ENCODE results near the gene DOK7.

DOK7 gene

DNA sequence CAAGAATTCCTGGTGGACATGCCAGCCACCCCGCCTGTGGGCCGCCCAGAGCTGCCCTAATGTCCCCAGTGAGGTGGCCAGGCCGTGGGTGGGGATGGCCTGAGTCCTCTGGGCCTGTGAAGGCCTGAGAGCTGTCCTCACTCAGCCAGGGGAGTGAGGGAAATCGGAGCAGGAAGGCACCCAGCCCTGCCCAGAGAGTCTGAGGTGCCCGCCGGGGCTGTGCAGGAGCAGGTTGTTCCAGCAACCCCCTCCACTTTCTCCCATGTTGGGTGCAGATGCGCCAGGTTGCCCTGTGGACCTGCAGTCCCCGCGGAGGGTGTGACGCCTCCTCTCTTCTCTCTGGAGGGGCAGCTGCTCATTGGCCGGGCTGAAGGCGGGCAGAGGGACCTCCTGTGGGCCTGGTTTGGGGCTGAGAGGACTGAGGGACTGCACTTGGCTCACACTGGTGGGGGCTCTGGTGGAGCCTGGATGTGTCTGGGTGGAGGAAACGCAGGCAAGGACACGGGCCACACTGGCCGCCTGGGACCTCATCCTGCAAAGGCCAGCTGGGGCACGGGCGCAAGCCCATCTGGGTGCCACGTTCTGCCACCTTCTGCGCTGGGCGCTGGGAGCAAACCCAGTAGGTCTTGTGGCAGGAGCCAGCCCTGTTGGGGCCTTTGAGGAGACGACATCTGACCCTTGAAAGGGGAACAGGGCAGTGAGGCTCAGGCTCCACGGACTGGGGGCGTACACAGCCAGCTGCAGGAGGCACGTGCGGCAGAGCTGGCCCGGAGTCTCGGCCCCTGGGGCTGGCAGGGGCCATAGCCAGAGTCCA, 14.0 kb downstream of the DOK7 start:
- DNase-seq: no peak

DNA sequence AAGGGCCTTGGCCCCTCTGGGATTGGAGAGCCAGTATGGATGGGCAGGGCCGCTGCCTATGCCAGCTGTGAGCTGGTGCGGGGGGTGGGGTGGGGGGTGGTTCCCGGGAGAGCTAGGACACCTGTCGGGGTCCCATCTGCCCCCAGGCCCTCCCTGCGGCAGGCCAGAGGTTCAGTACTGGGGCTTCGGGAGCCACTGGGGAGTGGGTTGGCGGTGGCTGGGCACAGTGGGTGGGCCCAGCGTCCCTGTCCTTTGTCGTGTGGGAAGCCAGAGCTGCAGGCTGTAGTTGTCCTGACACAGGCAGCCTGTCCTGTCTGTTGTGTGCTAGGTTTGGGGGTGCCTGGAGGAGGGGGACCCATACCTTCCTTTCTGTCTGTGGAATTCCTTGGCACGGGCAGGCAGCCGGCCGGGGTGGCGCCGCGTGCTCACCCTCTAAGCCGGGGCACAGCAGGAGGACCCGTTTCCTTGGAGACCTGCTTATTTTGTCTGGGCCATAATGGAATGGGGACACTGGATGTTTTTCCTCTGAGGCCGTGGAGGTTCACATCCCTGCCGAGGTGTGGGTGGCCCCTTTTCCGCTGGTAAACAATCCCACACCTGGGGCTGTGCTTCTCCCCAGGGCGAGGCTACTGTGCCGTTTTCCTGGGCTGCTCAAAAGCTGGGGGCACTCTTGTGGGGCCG, 14.8 kb downstream of the DOK7 start:
- DNase-seq: no peak

DNA sequence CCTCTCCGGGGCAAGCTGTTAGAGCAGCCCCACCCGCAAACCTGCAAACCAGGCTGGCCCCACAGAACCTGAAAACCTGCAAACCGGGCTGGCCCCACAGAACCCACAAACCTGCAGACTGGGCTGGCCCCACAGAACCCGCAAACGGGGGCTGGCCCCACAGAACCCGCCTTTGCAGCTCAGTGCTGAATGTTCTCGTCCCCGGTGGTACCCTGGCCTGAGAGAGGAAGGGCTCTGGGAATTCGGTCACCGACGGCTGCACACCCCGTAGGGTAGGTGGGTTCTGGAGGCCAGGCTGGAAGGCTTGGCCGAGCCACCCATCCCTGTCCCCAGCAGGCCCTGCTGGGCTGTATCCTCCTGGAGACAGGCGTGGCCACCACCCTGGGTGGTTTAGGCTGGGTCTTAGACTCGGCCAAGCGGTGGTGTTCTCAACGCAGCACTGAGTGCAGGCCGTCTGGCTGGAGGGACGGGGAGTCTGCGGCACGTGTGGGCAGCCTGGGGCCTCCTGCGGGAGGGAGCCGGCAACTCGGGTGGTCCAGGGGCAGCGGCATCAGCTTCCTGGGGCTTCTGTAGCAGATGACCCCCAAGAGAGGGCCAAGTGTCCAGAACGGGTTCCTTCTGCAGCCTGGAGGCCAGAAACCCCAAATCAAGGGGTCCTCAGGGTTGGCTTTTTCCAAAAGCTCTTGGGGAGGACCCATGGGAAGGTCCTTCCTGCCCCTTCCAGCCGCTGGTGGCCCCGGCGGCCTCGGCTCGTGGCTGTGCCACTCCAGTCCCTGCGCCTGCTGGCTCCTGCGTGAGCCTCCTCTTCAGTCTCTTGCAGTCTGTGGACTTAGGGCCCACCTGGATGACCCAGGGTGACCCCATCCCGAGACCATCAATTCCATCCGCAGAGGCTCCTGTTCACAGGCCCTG, 15.6 kb downstream of the DOK7 start:
- DNase-seq: no peak

DNA sequence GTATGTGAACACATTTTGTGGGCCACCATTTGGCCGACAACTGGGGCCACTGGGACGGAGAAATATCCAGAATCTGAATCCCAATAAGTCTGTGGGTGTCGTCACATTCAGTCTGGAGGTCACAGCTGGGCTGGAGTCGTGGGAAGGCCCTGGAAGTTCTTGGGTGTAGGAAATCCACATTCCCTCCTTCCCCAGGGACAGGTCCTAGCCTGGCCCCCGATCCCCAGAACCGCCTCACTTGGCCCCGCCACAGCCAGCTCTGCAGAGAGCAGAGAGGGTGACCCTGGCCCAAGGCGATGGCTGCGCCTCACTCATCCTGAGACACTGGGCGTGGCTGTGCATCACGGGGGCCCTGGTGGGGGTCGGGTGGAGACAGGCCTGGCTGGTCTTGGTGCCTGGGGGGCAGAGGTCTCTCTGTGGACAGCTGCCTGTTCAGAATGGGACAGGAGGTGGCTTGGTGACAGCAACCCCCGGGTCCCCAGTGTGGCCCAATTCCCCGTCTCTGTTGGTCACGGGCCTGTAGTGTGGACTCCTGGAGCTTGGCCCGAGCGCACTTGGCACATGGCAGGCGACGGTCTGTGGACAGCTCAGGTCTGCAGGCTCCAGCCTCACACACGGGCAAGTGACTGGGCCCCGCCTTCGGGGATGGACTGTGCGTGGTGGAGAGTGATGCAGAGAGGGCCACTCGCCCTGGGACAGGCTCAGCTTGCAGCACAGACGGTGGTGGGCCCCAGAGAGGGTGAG, 16.4 kb downstream of the DOK7 start:
- DNase-seq: no peak

DNA sequence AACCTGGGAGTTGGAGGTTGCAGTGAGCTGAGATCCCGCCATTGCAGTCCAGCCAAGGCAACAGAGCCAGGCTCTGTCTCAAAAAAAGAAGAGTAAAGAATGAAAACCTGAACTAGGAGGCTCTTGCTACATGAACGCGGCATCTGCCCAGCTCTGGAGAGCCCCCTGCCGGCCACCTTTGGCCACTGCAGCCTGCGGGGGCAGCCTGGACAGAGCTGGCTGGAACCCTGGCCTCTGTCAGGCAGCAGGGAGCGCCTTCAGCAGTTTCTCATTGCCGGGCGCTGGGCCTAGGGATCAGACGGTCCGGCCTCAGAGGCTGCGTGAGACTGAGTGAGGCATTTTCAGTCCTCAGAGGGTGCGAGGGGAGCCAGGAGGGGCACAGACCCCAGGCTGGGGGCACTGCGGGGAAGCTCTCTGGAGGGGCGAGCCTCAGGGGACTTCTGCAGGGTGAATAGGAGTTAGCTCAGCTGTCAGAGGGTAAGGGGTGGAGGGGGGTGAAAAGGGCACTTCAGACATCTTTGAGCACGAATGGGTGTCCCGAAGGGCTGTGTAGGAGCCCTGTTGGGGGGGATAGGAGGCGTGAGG, 17.5 kb downstream of the DOK7 start:
- peak; percentile 60 for DNase-seq

DNA sequence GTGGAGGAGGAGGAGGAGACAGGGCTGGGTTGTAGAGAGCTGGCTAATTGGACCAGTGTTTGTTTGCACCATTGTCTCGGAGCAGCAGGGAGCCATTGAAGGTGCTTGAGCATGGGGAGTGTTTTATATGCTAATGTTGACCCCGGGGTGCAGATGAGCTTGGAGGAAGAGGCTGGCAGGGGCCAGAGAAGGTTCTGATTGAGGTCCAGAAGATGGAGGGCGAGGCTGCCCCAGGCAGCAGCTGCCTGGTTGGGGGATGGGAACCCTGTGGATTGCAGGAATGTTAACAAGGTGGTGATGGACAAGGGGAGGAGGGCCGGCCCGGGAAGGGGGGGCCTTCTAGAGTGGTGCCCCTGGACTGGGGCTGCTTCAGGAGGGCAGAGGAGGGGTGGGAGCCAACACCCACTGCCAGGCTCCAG, 18.0 kb downstream of the DOK7 start:
- no peak for DNase-seq

DNA sequence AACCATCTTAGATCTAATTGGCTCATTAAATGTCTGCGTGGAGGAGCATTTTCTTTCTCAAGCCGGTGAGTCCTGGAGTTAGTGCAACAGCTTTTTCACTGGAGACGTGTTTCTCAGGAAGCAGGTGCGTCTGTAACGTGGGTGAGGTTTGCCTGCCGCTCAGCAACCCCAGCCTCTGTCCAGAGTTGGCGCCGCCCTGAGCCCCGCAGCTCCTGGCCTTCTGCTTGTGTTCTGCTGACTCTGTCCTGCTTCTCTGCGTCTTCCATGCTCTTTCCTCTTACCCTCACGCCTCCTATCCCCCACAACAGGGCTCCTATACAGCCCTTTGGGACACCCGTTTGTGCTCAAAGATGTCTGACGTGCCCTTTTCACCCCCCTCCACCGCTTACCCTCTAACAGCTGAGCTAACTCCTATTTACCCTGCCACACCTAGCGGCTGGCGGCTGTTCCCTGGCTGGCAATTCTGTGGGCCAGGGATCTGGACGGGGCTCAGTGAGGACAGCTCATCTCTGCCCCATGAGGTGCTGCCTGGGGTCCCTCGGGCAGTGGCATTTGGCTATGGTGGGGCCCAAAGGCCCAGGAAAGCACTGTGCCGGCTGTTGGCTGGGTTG, 18.8 kb downstream of the DOK7 start:
- no peak for DNase-seq

DNA sequence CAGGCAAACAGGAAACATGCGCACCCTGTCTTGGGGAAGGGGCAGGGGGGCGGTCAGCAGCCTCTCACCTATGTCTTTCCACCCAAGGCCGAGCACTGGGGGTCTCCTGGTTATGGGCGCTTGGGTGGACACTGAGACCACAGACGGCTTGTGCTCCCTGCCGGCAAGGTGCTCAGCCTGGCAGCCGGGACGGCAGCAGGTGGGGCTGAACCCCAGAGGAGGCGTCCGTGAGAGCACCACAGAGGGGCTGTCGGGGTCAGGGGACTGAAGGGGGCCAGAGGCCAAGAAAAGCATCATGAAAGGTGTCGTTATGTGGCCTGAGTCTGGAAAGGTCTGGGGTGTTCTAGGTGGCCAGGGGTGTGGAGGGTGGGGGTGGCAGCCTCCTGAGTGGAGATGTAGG, 19.6 kb downstream of the DOK7 start:
- no peak for DNase-seq

DNA sequence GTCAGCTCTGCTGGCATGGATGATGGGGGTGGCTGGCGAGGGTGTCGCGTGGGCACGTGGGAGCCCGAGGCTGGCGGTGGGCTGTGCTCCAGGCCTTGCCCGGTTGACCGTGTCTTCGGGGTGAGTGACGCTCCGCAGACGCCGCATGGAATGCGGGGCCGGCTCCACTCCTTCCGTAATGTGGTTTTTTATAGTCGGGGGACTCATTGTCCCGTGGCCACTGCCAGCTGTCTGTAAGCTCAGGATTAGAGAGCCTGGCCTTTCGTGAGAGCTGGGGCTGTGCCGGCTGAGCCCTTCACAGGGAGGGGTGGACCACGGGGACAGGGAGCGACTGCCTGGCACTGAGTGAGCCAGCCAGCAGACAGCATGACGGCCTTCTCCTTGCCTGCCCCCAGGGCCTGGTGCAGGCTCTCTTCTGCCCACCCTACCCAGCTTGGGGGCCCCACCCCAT, 20.4 kb downstream of the DOK7 start:
- no peak for DNase-seq

DNA sequence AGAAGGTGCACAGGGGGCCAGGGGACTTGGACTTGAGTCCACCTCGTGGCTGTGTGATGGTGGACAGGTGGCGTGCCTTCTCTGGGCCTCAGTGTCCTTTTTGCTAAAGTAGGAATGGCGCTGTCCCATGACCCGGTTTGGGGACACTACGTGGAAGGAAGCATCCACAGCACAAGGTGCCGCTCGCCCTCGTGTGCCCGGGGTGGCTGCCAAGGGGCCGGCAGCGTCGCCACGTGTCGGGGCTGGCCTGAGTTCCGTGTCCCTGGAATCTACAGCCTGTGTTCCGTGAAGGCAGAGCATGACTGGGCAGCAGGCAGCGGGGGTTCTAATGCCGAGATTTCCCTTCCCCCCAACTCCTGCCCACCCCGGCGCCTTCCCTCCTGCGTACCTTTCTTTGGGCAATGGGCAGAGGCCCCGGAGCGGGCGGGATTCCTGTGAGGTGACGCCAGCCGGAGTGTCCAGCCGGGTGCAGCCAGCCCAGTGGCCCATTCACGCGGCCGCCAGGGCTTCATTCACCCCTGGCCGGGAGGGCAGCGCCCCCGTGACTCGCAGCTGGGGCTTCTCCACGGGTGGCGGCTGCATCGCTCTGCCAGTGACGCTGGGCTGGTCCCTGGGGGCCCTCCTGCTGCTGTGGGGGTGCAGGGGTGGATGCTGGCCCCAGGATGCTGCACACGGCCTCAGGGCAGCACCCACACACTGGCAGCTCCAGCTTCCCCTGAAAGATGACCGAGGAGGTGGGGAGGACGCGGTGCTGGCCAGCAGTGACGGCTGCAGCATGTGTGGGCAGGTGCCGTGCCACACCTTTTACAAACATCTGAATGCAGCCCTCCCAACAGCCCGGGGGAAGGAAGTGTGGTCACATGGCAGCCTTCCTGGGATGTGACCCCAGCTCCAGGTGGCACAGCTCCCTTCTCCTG, 21.2 kb downstream of the DOK7 start:
- DNase-seq: peak; percentile 64

DNA sequence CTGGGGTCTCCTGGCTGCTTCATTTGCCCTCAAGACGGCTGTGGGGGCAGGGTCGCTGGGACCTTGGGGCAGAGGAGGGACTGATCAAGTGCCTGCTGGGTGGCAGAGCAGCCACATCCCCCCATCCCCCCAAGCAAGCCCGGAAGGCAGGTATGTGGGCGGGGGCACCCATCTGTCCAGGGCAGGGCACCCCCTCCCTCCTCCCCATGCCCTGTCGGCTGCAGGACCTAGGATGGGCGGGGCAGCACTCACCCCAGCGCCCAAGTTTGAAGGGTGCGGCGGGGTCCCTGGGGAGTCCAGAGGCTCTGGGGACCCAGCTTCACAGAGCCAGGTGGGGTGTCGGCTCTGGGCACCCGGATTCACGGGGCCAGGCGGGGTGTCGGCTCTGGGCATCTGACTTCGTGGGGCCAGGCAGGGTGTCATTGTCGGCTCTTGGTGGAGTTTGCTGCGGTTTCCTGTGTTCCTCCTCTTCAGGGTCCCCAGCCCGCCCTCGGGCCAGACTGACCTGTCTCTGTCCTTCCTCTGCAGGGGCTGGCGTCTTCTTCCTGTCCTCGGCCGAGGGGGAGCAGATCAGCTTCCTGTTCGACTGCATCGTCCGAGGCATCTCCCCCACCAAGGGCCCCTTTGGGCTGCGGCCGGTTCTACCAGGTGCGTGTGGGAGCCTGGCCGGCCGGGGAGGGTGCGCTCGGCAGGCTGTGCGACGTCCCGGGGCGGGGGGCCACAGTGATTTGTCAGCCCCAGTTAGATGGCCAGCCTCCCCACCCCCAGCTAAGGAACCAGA, 22.1 kb downstream of the DOK7 start:
- peak; percentile 67 for DNase-seq

DNA sequence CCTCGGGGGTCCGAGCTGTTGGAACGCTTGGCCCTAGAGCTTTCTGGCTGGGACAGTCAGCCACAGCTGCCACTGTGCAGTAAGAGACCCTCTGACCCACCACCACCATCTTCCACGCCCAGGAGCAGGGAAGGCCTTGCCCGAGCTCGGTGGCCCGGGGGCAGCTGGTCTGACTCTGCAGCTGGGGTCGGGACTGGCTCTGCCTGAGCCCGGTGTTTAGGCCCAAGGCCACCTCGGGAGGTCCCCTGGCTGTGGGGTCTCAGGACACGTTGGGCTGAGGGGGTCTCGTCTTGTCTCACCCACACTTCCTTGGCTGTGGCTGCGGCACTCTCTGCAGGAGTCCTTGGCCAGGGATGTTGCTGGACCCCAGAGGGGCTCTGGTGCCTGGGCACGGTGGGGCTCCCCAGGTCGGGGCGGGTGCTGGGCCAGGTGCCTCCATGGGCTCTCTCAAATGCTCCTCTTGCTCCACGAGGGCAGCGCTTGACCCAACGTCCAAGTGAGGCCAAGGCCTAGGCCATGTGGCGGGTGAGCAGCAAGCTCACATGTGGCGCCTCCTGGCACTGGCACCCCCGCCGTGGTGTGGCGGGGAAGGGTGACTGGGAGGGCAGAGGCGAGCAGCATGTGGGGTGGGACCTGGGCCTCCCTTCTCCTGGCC, 22.9 kb downstream of the DOK7 start:
- DNase-seq: no peak

DNA sequence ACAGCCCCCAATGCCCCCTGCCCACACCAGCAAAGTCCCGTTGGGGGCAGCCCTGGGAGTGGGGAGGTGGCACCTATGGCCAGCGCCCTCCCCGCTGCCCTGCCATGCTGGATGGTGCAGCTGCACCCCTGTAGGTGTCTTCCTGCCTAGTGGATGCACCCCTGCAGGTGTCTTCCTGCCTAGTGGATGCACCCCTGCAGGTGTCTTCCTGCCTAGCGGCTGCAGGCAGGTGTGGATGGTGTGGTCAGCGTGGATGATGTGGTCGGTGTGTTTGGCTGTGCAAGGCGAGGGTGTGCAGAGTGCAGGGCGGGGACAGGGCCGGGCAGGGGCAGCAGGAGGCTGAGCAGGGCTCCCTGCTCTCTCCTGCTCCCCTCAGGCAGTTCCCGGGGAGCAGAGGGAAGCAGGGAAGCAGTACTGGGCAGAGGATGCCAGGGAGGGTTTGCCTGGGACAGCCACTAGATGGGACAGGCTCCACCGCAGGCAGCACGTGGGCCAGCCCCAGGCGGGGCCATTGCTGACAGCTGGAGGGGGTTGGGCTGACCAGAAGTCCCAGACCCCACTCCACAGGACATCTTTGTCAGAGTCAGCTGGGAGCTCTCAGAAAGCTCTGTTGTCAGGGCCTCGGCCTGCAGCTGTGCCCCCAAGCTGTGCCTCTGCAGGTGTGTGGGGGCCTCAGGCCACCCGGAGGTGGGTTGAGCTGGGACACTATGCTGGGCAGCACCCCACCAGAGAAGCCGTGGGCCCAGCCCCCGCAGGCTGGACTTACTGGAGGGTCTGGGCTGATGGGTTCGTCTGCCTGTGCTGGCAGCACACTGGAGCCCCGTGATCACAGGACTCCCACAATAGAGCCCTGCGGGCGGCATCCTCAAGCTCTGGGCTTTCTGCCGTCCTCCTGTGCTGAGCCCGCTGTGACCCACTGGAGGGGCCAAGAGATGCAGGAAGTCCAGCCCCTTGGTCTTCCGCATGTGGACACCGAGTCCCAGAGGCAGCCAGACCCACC, 23.7 kb downstream of the DOK7 start:
- DNase-seq: no peak

DNA sequence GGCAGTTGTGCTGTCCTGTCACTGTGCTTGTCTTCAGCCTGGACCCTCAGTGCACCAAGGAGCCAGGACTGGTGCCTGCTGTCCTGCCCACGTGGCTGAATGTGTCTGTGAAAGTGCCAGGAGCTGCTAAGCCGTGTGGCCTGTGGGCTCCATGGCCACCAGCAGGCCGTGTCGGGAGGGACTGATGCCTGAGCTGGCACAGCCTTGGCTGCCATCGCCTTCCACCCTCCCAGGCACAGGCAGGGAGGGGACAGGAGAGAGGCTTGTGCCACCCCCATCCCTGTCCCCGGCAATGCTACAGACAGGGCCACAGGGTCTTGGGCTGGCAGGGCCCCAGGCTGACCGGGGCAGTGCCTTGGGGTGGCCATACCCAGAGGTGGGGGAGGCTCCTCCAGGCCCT, 24.8 kb downstream of the DOK7 start:
- DNase-seq: no peak

DNA sequence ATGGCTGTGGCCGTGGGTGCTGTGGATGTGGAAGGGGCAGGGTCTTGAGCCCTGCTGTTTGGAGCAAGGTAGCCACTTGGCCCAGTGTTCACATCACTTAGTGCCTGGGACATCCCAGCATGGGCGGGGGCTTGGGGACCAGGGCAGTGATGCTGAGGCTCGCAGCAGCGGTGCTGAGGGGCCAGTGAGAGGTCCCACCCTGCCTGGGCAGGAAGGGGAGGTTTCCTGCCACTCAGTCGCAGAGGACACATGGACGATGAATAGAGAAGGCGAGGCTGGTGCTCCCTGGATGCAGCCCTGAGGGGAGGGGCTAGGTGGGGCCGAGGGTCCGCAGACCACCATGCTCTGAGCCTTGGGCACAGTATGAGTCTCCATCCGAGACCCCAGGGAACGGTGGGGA, 25.7 kb downstream of the DOK7 start:
- no peak for DNase-seq

DNA sequence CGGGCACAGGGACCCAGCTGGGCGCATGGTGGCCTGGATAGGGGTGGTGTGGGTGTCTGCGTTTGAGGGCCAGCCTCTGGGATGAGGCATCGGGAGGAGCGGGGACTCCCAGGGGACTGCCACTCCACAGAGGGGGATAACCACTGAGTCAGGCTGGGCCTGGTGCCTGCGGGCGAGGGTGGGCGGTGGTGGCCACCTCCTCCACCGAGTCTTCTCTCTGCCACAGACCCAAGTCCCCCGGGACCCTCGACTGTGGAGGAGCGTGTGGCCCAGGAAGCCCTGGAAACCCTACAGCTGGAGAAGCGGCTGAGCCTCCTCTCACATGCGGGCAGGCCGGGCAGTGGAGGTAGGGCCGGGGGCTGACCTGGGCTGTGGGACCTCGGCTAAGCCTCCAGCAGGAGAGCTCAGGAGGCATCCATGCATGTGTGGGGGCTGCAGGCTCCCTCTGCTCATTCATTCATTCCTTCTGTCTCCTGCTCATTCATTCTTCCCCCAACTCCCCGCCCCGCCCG, 26.4 kb downstream of the DOK7 start:
- no peak for DNase-seq

DNA sequence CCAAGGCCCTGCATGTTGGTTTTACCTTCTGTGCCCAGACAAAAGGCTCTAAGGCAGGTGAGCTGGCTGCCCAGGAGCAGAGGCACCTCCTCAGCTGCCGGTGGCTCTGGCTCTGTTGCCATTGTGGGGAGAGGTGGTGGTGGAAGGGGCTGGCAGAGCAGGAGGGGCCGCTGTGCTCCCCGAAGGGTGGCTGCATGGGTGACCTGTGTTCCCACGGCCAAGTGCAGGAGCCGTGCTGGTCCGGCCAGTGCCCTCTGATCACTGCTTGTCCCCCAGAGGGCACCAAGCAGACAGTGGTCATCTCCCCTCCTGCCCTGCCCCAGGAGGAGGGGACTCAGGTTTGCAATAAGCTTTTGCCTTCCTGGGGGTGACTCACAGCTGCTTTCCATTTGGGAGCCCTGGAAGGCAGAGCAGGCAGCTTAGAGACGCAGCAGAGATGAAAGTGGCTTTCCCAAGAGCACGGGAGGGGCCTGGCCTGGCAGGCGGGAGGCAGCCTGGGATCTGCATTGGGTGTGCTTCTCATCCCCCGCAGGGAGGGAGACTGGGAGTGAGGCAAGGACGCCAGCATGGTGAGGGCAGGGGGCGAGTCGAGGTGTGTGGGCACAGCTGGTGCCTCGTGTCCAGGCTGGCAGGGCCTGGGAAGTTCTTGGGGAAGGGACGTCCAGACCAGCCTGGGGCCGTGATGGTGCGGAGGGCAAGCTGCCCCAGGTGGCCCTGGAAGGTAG, 28.7 kb downstream of the DOK7 start:
- DNase-seq: no peak

All from CD4-positive, alpha-beta T cell treated with Interferon gamma for 1 hour (primary cell).